Fibroblast of villous mesenchyme (primary cell): ENCODE data around the gene RILP. TPM values are rescaled to one million over a fixed set of nuclear protein-coding genes. Genes with fewer than 3 reads are reported as not detected.

Experiments
- DNase-seq: peaks from one replicate; pipeline ENCODE4 v3.0.0-alpha.2; 2010; ENCODE audit warnings: low read depth
- H3K4me3 ChIP-seq: 2 replicates; pipeline ENCODE4 v1.5.1; 2011; ENCODE audit warnings: low read depth, mild to moderate bottlenecking, low read length
- CTCF ChIP-seq: IDR thresholded peaks from 2 replicates; pipeline ENCODE4 v1.5.1; 2012; ENCODE audit warnings: low read depth, mild to moderate bottlenecking, low read length; ENCODE audit not compliant: insufficient read depth
- total RNA-seq: library from RNA; depleted of rRNA; stranded (reverse); fragments of >200 nt; gene quantifications from 2 replicates; pipeline ENCODE4 v1.2.3, GENCODE V29; 2012

Gene RILP
- total RNA-seq, 1 donor, result 9.1 TPM

- no peak overlapping the region for H3K4me3 ChIP-seq
- DNase-seq, result no peak
- TF ChIP-seq CTCF, result no peak
Measured at GRCh38 chr17:1634841-1635650, 14.6 kb downstream of the RILP start.

- TF ChIP-seq CTCF, result no peak
- H3K4me3 ChIP-seq, result no peak overlapping the region
- no peak for DNase-seq
Measured at GRCh38 chr17:1630662-1631061, 19.0 kb downstream of the RILP start.

GRCh38 chr17:1629504-1630310, 20.0 kb downstream of the RILP start:
- peak; percentile 68 for TF ChIP-seq CTCF
- peak overlapping the region; percentile 72 for H3K4me3 ChIP-seq
- DNase-seq, result peak; percentile 43

- peak; percentile 92 for DNase-seq
- TF ChIP-seq CTCF, result peak; percentile 16
- H3K4me3 ChIP-seq, result peak overlapping the region; percentile 72
Measured at GRCh38 chr17:1628856-1629503, 20.7 kb downstream of the RILP start.

- no peak for TF ChIP-seq CTCF
- peak; percentile 77 for DNase-seq
- peak within 1 kb of the TSS; percentile 72 for H3K4me3 ChIP-seq
Measured at GRCh38 chr17:1627982-1628855, 21.4 kb downstream of the RILP start, which contains the start of gene SLC43A2. Gene SLC43A2, minus strand, starts transcription at chr17:1628834. Its CDS starts 960 bp downstream, at chr17:1627874.
